Stimulated activated naive CD4-positive, alpha-beta T cell (primary cell): ENCODE data around the gene BACE2.

ENCODE experiments used
- DNase-seq, 6 experiments: peaks; one replicate each; lab custom pipeline; 2025; lab: John Stamatoyannopoulos, UW

BACE2 gene

GRCh38 chr21:41321908-41322495 is 154.0 kb downstream of the BACE2 start:
- no peak for DNase-seq

DNA sequence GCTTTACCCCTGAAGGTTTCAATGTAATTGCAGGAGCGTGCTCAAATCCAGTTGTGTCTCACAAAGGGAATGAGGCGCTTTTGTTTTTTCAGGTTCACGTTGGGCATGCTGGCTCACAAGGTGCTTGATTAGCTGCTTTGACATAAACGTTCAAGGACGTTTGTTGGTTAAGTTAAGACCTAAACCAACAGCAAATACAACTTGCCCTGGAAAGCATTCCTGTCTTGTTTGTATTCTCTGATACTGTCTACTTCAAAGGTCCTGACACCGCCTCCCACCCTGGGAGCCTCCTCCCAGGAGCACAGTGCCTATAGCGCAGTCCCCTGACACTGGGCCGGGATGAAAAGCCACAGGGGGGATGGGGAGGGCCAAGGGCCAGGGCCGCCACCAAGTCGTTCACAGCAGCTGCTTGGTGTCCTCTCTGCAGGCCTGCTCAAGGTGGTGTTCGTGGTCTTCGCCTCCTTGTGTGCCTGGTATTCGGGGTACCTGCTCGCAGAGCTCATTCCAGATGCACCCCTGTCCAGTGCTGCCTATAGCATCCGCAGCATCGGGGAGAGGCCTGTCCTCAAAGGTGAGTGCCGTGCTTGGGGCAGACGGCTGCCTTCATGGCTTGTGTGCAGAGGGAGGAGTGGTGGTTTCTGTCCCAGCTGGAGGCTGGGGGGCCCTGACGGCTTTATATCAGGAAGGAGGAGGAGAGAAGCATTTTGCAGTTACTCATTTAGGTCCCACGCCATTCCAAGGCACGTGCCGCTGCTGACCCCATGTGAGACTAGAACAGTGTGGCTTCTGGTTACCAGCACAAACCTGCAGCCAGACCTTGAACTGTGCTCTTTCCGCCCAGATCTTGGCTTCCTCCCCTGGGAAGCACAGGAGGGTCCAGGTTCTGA is 154.8 kb downstream of the BACE2 start:
- DNase-seq: no peak

GRCh38 chr21:41325138-41325912 is 157.4 kb downstream of the BACE2 start:
- no peak for DNase-seq

DNA sequence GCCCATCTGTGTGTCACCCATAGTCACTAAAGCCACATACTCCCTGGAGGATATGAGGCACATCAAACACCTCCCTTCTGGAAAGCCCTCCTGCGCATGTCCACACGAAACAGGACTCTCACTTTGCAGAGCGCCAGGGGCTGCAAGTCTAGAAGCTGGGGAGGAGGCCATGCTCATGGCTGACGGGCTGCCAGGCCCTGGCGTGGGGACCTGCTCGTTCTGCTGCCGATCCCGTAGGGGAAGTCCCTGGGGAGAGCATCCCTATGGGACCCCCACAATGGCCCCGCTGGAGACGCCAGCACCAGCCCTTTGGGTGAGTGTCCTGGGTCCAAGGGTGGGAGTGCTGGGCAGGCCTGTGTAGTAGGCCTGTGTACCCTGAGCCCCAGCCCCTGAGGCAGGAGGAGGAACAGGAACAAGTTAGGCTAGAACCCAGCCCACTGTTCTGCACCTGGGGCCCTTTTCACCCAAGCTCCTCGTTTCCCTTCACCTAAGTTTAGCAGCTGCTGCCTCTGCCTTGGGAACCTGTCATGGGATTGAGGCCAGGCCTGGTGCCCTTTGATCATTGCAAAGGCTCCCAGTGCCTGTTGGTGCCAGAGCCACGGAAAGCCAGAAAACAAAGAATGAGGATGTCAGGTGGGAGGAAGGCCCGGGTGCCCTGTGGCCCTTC is 158.6 kb downstream of the BACE2 start:
- no peak for DNase-seq

DNA sequence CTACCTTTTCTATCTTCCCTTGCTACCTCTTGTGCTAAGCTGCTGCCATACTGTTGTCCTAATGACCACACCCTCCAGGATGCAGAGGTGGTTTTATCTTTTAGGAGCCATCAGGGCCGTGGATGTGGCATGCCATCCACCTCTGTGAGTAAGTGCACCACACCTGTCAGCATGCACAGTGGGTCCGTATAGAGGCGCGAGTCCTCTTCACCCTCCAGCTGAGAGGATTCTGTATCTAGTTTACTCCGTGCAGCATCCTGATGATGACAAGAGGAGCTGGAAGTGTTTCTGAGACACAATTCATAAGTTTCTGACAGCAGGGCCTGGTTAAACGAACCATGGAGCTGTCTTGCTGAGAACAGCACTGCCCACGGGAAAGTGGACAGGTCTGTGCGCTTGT is 159.8 kb downstream of the BACE2 start:
- no peak for DNase-seq

GRCh38 chr21:41328660-41329607 is 161.0 kb downstream of the BACE2 start:
- DNase-seq: no peak
